Measurements from ENCODE around the gene MACROD1.

MACROD1 gene

DNA sequence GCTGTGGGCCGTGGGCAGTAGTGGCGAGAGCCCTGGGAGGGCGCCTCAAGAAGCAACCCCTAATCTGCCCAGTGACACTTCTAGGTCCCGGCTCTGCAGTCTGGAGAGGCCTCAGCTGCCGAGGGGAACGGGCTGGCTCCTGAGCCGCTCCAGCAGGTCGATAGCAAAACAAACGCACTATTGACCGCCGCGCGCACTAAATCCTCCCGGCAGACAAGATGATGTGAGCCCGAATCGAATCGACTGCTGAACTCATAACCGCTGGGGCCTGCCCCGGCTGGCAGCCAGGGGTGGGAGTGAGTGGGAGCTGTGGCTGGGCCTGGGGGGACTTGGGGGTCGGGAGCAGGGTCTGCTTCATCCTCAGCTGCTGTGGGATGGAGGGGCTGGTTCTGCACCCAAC is 94.1 kb downstream of the MACROD1 start:
- DNase-seq: no peak

DNA sequence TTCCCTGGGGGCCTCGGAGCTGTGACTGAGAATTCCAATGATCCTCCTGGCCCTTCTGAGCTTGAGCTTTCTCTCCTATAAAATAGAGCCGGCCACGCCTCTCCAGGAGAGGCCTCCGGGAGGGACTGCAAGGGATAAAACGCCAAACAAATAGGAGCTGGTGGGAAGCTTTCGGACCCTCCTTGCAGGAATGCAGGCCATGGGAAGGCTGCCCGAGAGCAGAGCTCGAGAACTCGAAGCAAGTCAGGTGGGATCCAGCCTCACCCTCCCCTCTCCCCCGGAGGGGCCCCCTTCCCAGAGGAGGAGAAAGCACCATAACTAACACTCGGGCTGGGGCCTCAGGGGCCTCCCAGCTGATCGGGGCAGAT is 95.6 kb downstream of the MACROD1 start:
- DNase-seq: no peak

DNA sequence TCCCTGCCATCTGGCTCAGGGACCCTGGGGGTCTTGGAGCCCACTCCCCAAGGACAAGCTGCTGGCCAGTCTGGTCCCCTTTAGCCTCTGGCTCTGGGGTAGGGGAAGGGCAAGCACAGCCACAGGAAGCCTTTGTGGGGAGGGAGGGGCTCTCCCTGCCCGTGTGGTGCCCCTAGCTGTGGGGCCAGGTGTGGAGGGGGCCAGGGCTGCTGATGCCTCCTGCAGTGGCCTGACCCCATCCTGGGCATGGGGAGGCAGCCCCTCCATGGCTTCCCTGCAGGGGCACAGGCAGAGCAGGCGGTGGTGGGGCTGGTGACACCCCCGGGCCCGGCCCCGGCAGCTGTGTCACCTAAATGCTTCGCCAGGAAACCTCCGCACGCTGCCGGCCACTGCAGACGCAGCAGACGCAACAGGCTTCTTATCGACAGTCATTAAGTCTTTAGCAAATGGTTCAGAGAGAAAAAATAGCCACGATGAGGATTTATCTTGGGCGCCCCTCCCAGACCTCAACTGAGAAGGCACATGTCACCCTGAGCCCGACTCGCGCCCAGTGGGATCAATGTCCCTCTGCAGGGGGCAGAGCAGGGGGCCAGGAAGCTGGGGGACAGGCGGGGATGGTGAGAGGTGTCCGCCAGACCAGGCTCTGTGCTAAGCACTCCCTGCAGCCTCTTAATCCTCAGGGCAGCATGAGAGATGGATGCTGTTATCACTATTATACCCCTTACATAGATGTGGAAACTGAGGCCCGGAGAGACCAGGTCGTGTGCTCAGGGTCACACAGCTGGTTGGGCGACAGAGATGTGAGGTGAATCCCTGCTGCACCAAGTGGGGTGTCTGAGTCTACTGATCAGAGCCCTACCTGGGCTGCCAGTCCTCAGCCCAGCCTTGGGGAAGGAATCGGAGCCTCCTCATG is 96.3 kb downstream of the MACROD1 start:
- DNase-seq: no peak

DNA sequence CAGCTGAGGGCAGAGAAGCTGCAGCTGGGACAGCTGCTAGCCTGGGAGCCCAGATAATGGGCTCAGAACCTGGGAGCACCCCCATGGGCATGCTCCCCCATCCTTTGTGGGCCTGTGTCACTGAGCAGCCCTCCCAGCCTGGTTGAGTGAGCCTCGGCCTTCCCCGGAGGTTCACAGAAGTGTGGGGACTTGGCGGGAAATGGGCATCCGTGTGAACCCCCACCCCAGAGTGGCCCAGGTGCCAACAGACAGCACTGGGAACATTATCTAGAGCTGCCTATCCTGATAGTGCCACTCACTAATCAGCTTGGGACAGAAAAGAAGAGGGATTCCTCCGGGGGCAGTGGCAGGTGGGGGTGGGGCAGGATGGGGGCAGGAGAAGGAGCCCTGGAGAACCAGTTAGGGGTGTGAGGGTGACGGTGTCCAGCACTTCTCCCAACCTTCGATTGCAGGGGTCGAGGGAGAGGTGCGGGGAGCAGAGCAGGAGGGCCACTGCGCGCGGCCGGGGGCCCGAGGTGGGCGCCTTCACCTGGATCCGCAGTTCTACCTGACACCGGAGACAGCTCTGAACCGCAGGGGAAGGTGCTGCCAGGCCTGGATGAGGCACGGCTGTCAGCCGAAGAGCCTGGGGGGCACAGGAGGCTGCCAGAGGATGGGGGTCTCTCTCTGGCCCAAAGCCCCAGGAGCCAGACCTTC is 97.1 kb downstream of the MACROD1 start:
- DNase-seq: no peak

DNA sequence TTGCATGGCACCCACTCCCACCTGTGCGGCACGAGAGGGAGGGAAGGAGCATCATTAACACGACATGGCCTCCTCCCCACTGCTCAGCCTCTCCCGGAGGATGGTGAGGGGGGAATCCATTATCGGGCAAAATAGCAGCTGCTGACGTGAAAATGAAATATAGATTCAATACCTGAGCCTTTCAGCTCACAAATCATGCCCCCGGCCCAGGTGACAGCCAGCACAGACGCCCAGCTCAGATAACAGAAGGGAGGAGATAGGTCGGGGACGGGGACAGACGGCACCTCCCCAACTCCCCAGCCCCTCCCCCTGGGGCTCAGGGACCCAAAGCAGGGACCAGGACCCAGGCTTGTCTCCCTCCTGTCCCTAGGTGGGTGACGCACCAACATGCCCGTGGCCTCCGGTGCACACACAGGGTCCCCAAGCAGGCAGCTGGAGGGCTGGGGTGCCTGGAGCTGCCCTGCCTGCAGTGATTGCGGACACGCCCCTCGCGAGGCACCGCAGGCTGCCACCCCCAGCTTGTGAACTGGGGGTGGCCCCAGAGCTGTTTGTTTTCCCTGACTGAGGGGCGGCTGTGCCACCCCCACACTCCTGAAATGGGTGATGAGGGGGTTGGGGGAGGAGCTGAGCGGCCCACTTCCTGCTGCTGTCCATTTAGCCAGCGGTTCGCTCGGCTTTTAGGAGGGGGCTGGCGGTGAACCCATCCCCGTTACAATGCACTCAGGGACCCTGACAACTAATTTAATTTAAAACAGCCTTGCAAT is 98.5 kb downstream of the MACROD1 start:
- no peak for DNase-seq

DNA sequence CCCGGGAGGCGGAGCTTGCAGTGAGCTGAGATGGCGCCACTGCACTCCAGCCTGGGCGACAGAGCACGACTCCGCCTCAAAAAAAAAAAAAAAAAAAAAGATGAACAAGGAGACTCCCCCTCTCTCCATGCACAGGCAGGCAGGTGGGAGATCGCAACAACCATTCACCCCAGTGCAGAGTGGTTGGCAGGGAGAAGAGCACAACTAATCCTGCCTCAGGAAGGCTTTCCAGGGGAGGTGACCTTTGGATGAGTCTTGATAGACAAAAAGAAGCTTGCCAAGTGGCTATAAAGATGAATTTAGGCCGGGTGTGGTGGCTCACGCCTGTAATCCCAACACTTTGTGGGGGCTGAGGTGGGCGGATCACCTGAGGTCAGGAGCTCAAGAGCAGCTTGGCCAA is 100.2 kb downstream of the MACROD1 start:
- no peak for DNase-seq

DNA sequence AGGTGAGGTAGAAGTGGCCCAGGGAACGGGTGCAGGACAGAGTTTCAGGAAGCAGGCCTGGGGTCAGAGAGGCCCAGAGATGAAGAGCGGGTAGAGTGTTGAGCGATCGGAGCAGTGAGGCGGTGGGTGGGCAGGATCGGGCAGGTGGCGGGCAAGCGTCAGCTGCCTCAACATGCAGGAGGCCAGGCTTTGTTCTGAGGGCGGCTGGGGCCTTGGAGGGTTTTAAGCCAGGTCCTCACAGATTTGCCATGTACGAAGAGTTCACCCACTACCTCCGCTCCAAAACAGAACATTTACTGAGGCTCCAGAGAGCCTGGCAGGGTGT is 100.8 kb downstream of the MACROD1 start:
- DNase-seq: no peak

DNA sequence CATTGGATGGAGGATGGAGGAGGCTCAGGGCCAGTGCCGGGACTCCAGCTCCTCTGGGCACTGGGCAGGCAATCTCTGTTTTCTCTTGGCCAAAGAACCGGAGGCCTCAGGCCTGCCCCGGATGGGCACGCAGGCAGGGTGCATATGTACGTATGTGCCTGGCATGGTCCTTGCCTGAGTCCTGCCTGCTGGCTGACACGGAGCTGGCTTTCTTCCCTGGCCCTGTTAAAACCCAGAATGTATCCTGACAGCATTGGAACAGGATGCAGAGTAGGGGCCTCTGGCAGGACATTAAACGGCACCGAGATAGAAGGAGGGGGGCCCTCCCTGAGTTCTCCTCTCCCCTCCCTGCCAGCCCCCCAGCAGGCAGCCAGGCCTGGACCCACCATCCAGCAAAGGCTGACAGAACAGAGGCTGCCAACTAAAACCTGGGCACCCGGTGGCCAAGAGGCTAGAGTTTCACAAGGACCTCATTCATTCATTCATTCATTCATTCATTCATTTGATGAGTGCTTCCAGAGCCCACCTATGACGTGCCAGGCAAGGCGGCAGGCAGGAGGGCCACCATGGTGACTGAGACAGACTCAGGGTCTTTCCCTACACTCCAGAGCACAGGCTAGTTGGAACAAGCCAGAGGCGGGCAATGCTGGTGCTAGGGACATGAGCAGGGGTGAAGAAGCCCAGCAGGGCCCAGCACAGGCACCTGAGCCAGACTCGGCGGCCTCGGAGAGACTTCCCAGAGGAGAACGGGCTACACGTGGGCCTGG is 101.4 kb downstream of the MACROD1 start:
- DNase-seq: no peak

DNA sequence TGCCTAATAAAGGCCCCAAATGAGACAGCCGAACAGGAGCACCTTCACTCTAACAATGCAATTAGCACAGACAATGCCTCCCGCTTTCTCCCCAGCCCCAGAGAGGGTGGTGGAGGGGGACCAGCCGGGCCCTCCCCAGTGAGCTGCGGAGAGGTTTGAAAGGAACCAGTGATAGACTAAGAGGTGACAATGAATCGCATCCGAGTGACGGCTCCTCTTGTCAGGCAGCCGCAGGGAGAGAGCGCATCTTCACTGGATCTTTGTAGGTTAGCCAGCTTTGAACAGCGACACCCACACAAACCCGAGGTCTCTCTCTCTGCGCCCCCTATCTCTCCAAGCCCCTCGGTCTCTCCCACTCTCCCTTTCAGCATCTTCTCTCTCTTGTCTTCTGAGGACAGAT is 102.1 kb downstream of the MACROD1 start:
- DNase-seq: no peak

DNA sequence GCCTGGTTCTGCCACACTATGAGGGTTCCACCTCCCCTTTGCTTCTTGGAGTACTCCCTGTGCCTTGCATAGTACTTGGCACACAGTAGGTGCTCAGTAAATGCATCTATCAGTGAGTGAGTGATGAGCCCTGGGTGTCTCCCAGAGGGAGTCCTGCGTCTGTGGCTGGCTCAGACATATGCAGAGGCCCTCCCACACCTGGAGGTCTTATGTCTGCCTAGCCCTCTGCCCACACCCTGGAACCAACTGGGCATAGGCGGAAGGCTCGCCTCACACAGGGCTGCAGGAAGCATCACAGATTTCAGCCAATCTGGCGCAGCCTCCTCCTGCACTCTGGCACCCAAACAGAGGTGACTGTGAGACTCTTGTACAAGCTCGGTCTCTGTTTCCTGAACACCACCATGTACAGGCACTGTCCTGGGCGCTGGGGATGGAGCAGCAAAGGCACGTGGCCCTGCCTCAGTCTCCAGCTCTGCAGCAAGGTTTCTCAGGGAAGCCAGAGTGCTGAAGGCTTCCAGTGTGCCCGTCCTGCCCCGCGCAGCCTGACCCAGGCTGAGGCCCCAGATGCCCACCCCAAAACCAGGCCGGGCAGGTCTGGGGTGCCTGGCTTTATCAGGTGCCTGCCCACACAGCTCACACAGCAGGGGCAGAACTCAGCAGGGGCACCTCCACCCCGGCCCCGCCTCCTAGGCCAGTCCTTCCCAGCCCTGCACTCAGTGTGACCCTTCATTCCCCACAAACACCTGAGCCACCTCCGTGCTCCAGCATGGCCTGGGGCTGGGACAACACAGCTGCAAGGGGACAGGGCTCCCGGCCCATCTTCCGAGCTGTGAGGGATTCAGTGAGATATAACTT is 103.5 kb downstream of the MACROD1 start:
- DNase-seq: no peak

DNA sequence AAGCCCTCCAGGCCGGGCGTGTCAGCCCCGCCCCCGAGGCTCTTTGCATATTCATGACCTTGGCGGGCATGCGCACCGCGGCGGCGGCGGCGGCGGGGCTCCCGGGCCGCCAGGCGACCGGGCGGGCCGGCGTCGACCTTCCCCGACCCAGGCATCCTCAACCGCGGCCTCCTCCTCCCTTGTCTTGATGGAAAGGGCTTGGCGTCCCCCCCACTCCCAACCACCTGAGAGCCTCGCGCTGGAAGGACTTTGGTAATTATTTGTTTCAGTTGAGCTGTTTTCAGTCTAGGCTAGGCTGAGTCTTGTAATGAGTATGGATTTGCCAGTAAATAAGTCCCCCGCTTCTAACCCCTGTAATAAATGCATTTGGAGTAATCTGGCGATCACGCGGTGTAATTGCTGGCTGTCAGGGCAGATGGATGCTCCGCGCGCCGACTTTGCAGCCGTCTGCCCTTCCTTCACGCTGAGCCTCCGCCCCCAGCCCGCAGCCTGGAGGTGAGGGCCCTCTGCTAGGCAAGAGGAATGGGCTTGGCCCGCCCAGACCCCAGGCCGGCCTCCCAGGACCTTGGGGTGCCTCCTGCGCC is 105.0 kb downstream of the MACROD1 start:
- DNase-seq: peak; percentile 51

DNA sequence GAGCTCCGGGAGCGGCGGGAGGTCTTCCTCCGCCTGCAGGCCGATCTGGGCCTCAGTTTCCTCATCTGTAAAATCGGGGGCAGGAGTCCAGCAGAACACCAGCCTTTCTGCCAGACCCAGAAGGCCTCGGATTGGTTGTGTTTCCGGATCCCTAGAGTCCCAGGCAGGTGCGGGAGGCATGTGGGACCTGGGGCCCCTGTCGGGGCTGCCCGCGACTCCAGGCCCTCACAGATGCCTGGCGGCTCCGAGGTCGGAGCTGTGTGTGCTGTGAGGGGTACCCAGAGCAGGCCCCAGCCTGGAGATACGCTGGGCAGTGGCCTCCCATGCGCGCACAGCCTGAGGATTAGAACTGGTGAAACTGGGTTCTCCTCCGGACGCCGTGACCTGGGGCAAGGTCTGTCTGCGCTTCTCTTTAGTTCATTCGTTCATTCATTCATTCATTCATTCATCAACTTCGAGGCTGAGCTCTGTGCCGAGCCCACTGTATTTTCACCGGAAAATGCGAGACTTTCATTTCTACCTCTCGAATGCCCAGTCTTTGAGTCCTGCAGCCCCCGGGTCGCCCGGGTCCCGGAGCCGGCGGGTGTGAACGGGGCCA is 105.6 kb downstream of the MACROD1 start:
- DNase-seq: no peak

DNA sequence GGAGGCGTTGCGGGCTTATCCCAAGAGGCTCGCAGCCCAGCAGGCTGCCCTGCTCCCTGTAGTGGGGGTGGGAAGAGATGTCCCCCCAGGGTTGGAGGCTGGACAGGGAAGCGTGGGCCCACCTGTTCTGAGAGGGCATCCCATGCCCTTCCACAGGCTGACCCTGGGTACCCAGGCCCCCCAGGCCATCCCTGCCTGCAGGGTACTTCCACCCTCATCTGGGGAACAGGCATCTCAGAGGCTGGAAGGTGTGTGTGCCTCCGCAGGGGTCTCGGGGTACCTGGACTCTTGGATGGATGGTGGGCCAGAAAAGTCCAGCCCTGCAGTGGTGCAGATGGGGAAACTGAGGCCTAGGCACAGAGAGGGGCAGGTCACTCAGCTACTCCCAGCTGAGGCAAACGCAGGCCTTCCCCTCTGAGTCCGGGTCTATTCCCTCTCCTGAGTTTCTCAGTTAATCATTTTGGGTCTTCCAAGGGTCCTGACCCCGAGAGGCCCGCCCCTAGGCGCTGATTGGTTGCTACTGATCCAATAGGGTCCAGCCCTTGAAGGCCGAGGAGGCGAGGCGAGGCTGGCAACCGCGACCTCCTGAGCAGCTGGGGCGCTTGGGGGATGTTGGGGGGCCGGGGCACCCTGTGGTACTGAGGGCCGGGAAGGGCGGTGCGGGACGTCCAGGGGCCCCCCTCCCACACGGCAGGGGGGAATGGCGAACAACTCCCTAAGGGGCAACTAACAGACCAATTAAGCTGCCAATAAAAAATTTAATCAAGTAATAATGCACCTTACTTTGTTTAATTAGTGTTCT is 106.4 kb downstream of the MACROD1 start:
- no peak for DNase-seq

DNA sequence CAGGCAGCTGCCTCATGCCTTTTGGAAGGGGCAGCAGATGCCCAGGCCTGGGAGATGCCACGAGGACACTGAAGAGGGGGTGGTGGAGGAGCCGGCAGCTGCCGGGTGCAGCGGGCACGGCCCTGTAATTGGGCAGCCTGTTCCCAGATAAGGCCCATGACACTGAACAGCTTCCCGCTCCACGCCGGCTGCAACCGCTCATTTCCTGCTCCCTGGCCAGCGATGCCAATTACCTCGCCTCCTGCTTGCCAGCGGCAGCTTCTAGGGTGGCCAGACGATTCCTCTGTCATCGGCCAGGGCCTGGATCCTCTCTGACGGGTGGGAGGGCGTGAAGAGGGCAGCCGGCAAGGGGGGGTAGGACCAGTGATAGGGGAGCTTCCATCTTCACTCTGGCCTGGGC is 107.4 kb downstream of the MACROD1 start:
- no peak for DNase-seq

DNA sequence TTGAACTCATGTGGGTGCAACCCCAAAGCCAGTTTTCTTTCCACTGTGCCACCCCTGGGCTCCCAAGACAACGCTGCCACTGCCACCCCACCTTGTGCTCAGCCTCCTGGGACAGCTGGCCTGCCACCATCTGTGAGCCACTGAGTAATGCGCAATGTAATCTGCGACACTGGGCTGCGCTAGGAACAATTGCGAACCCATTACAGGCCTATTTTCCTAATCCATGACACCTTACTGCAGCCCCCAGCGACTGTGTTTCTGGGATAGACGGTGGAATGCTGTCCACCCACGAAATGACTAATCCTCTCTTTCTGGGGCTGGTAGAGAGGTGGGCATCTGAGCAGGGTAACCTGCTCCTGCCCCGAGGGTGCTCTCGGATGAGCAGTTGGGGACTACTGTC is 108.0 kb downstream of the MACROD1 start:
- DNase-seq: no peak

DNA sequence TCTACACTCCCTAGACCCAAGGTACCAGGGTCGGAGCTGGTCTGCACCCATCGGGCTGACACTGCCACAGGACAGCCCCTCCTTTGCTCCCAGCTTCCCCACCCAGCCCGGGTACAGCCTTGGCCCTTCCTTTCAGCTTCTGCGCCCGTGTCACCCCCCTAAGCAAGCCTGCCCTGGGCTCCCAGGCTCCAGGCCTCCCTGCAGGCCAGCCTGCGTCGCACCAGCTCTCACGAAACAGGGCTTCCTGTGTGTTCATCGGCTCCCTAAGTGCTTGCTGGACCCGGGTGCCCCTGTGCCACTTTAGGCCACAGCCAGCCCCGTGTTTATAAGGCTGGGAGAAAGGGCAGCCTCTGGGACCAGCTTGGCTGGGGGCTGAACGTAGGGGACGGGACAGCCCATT is 109.1 kb downstream of the MACROD1 start:
- DNase-seq: no peak

DNA sequence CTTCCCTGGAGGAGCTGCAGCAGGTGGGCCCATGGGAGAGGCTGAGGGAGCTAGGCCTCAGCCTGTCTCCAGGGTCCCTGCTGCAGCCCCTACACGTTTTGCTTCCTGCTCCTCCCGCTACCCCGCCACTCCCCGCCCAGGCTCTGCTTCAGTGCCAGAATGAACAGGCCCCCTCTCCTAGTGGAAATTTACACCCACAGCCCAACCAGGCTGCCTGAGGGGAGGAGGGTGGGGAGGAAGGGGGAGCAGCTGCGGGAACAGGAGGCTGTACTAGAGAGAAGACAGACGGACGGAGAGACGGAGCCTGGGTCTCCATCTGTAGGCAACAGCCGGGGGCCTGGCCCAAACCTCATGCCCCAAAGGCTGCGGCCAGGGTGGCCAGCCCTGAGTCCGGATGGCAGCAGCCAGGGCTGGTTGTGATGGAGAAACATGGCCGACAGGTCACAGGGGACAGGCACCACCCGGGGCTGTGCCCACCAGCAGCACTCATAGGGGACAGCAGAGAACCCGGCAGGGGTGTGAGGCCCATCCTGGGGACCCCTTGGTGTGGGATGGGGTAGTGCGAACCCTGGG is 109.6 kb downstream of the MACROD1 start:
- DNase-seq: no peak

DNA sequence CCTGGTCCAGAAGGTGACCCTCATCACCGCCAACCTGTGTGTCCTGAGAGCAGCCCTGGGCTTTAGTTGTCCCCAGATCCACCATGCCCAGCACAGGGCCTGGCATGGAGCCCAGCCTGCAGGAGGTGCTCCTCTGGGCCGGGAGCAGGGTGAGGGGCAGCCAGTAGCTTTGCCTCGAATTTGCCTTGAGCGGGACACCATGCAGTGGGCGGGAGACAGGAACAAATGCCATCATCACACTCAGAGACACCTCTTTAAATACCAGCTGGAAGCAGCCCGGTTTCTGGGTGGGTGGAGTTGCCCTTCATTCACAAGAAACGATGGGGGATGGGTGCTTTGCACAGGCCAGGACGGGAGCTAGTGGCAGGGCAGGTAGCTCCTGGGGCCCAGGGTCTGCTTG is 110.8 kb downstream of the MACROD1 start:
- no peak for DNase-seq

DNA sequence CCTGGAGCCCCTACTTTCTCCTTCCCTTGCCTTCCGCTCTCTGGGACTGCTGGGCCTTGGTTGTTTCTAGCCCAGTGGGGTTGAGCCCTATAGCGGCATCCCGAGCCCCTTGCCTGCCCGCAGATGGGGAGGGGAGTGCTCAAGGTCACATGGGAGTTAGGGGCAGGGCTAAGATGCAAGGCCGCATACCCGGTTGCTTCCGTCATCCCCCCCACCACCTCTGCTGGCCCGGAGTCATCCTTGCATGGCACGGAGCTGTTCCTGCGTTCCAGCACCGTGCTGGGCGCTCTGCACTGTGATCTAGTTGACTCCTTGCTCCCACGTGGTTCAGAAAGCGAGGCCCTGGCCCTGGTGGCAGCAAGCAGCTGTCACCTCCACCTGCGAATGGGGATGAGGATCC is 112.2 kb downstream of the MACROD1 start:
- no peak for DNase-seq

Measured in NCI-H526 treated with DMSO at 0.1 percent for 48 hours (cell line).